Measurements from ENCODE around the gene CBFA2T2.

The CBFA2T2 gene

GRCh38 chr20:33669873-33670640 lies 180.2 kb downstream of the CBFA2T2 start:
- DNase-seq: no peak

DNA sequence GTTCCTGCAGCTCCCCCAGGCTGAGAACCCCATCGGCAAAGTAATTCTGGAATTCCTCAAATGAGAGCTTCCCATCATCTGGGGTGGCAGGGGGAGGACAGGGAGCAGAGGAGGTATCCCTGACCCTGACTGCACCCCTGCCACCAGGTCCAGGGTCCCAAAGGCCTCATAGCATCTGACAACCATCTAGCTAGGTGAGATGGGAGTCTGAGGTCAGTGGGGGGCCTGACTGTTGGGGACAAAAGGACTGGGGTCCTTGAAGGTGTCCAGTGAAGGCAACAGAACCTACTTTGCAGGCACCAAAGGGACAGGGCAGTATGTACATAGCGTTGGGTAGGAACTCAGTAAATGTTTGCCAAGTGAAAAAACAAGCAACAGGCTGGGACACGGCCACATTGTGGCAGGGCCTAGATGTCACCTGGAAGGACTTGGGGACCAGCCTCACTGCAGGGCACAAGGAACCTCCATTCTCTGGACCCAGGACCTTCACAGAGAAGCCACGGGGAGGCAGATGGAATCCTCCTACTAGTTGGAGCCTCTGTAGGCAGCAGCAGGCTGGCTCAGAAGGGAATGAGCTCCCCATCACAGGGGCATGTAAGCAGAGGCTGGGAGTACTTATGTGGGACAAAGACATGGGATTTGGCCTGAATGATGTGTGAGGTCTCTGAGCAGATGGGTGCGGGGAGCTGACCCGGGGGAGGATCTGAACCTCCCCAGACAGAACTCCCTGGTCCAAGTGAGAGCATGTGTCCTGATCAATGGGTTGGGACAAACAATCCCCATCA lies 181.0 kb downstream of the CBFA2T2 start:
- no peak for DNase-seq

GRCh38 chr20:33671573-33672288 lies 181.8 kb downstream of the CBFA2T2 start:
- no peak for DNase-seq

GRCh38 chr20:33672426-33673113 lies 182.7 kb downstream of the CBFA2T2 start:
- no peak for DNase-seq

DNA sequence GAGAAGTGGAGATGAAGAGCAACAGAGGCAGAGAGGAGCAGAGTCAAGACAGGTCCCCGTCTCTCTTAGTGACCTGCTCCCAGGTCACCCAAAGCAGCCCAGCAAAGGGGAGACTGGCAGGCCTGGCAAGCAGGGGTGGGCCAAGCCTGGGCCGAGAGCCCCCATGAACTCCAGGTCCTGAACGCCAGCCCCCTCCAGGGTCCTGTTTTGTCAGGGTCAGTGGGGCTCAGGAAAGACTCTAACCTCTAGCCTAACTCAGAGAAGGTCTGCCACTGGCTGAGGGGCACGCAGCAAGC lies 183.2 kb downstream of the CBFA2T2 start:
- DNase-seq: no peak

DNA sequence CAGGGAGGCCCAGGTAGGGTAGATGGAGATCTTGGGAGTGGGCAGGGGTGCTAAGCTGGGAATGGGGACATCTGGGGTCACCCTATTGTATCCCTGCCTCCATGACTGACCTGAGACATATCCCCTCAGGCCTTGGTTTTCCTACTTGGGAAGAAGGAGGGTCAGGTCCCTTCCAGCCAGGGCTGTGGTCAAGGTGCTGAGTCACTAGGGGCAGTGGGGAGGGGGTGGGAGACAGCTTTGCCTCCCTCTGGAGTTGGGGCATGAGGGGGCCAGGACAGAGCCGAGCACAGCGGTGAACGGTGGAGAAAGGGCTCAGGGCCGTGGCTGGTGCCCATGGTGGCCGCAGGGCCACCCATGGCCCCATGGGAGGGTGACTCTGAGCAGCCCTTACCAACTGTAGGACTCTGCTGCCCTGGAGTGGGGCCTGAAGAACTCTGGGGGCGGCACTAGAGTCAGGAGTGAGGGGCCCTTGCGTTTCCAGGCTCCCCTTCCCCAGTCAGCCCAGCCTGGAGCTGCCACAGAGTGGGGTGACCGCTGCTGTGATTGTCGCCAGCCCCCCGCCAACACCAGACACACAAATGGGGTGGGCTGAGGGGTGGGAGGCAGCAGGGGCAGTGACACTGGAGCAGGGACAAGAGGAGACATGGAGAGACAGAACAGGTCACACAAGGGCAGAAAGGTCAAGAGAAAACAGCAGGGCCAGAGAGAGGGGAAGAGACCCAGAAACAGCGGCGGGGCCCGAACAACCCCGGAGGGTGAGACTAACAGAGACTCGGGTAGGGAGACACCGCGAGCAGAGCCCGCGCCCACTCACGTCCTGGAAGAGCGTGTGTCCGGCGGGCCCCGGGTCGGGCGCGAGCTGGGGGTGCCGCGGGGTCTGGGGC lies 183.8 kb downstream of the CBFA2T2 start:
- DNase-seq: no peak

DNA sequence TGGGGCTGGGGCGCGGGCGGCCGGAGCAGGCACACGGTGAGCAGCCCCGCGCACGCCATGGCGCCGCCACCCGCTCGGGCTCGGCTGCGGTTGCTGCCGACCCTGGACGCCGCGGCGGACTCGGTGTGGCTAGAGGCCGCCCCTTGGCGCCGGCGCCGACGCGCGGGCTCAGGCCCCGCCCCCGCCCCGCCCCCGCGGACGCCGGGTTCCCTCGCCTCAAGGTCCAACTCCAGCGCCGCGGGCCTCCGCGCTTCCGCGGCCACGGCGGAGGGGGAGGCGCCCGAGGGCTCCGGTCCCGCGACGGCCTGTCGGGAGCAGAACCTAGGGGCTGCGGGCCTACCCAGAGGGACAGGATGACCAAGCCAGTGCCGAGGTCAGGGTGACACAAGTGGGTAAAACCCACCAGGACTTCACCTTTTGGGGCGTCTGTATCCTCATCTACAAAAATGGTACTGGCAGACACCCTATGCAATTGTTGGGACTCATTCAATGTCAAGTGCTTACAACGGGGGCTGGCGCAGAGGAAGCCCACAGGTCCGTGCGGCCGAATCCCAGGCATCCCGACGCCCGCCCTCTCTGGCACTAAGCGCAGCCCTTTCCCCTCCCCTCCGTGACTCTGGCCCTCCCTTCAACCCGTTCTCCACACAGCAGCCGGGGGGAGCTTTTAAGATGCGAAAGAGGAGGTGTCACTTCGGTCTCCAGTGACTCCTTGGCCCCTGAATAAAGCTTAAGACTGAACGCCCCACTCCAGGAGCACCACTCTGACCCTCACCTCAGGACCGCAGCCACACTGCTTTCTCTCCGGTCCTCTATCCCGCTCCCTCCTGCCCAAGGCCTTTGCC lies 184.6 kb downstream of the CBFA2T2 start, which contains the start of gene NECAB3:
Gene NECAB3 (minus strand): TSS at position 135 of the 842 bp plus-strand sequence. CDS start 76 bp downstream, at position 59.
- no peak for DNase-seq

DNA sequence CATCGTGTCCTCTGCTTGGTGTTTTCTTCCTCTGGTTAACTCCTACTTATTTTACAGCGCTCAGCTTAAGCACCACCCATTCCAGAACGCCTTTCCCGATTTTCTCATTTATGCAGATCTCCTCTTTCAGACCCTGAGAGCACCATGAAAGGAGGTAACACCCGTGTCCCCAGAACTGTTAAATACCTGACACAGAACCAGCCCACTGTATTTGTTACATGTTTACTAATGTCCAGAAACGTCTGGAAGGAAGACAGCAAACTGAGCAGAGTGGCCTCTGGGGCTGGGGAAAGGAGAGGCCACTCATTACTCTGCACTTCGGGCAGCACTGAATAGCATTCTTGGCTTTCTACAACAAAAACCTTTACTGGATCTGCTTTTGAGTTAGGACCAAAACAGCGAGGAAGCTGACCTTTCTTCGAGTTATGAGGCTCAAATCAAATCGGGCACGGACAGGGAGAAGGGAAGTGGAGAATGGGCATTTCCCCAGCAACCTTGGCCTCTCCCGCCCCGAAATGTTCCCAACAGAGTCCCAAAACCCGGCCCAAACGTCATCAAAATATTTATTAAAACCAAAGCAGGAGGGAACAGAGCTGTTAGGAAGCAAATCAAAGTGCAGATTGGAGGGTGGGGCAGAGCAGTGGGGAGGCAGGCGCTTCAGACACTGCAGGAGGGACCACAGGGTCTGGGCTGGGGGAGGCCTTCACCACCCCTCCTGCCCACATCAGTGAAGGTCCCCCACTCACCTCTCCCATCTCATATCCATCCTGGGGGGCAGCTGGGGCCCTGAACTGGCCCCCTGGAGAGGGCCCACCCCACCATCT lies 185.5 kb downstream of the CBFA2T2 start:
- no peak for DNase-seq

- no peak for DNase-seq
Measured at GRCh38 chr20:33676121-33676520, 186.2 kb downstream of the CBFA2T2 start.

DNA sequence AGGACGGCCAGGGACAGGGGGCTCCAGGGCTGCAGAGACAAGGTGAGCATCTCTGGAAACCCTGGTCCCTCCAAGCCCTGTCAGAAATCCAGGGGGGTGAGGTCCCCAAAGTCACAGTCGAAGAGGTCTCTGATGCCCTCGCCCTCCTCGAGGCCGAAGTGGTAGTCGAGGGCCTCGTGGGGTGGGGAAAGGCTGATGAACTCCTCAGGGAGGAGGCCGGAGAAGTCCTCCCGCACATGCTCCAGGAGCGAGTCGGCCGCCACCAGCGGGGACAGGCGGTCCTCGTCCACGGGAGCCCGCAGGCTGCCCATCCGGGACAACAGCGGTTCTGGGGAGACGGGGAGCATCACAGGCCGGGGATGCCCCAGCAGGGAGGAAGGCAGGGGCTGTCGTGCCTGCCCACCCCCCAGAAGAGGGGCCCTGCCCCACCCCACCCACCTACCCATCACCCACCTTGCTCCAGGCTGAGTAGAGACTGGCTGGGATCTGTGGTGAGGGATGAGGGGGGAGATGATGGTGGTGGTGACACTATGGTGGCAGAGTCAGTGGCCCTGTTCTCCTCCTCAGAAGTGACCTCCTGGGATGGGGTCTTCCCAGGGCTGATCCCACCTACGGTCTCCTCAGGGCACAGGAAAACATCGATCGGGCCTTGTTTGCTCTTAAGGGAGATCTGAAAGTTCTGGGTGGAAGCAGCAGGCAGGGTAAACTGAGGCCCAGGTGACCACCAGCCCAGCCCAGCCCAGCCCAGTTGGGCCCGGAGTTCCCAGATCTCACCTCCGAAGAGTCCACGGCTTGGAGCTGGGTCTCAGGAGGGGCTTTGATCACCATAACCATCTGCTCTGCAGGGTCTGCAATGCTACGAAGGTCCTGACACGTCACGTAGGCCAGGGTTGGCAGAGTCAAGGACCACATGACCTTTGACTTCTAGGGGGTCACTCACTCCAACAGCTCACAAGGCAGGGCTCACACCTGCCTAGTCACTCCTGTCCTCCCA lies 187.1 kb downstream of the CBFA2T2 start:
- no peak for DNase-seq

DNA sequence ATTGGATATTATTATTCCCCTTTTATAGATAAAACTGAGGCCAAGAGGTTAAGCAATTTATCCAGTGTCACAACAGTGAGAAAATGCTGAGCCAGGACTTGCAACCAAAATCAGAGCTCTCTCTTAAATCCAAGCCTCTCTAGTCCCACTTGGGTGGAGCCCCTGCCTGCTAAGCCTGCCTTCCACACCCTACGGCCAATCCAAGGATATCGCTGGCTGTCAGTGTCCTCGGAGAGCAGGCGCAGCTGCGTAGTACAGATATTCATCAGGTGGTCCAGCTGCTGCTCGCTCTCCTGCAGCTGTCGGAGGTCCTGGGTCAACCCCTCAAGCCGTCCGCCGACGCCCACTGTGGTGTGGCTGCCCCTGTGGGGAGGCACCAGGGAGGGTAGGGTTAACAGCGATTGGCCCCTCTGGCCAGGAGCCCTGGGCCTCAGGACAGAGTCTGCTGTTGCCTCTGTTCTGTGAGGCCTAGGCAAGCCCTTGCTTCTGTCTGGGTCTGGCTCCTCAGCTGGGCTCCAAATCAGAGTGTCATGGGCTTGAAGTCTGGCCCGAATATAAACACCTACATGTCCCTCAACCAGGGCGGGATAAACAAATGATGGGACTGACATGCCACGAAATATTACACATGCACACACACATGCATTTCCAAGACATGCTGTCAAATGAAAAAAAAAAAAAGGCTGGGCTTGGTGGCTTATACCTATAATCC lies 188.3 kb downstream of the CBFA2T2 start:
- DNase-seq: no peak

- DNase-seq: no peak
Measured at GRCh38 chr20:33679758-33680485, 190.0 kb downstream of the CBFA2T2 start.

- no peak for DNase-seq
Measured at GRCh38 chr20:33680686-33681085, 190.8 kb downstream of the CBFA2T2 start.

GRCh38 chr20:33681288-33681687 lies 191.4 kb downstream of the CBFA2T2 start:
- no peak for DNase-seq

DNA sequence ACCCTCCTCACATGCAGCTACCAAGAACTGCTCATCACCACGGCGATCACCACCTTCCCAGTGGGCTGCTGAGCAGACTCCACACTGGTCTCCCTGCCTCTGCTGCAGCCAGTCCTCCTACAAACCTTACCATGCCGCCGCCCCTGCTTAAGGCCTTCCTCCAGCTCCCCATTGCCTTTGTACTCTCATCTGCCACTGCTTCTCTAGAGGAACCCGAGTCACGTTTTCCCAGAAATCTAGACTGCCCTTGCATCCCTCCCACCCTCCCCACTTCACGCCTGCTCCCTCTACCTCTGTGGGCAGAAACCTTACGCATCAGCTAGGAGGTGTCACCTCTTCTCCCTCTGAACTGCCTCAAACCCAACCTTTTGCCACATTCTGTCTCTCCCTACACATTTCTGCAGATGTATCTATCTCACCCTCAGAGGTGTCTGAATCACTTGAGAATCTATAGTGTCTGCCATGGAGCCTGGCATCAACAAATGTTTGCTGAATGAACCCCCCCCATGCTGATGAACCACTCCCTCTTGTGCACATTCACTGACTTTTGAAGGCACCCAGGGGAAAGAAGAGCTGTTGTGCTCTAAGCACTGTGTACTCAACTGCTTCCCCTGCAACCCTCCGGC lies 191.9 kb downstream of the CBFA2T2 start:
- no peak for DNase-seq

GRCh38 chr20:33684533-33685327 lies 194.8 kb downstream of the CBFA2T2 start:
- DNase-seq: no peak

Data from NCI-H1436 treated with DMSO at 0.1 percent for 48 hours (cell line).